HG02970 (cell line): ENCODE data around the gene FADS3.
A peak's percentile ranks its signal among the peaks of the same experiment; 100 is the strongest.

Experiments used
- ATAC-seq: cut with Tn5 transposase; IDR thresholded peaks from one replicate; pipeline ENCODE4 v1.9.1; 2021; ENCODE audit warnings: mild to moderate bottlenecking, moderate library complexity, moderate number of reproducible peaks; ENCODE audit not compliant: unreplicated experiment, low FRiP score

FADS3 gene, protein sequence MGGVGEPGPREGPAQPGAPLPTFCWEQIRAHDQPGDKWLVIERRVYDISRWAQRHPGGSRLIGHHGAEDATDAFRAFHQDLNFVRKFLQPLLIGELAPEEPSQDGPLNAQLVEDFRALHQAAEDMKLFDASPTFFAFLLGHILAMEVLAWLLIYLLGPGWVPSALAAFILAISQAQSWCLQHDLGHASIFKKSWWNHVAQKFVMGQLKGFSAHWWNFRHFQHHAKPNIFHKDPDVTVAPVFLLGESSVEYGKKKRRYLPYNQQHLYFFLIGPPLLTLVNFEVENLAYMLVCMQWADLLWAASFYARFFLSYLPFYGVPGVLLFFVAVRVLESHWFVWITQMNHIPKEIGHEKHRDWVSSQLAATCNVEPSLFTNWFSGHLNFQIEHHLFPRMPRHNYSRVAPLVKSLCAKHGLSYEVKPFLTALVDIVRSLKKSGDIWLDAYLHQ

DNA sequence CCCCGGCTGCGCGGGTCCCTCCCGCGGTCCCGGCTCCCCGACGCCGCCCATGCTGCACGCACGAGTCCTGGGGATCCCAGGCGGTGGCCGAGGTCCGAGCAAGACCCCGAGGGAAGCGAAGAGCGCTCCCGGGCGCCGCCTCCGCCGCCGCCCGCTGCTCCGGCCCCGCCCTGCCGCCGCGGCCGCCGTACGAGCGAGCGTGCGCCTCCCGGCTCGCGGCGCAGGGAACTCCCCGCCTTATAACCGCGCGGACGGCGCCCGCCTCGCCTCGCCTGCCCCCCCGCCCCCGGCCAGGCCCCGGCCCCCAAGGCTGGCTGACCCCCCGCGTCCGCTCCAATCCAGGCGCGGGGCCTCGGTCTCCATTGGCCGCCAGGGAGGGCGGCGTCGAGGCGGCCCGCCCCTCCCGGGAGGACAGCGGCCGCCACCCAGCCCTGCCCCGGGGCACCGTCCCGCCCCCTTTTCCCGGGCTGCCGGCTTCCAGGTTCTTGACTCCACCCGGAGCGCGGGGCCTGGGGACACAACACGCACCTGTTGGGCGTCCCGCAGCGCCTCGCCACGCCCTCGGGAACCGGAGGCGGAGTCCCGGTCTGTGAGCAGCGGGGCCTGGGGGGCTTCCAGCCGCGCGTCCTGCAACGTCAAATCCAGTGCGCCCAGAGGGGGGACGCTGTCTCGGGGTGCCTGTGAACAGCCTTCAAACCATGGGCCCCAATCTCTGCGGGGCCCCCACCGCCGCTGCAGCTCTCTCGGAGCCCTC, at the start of gene FADS3:
Gene FADS3, minus strand, starts transcription at position 215 of the 754 bp plus-strand sequence. Its CDS starts 164 bp downstream, at position 51.
- ATAC-seq: peak; percentile 67

DNA sequence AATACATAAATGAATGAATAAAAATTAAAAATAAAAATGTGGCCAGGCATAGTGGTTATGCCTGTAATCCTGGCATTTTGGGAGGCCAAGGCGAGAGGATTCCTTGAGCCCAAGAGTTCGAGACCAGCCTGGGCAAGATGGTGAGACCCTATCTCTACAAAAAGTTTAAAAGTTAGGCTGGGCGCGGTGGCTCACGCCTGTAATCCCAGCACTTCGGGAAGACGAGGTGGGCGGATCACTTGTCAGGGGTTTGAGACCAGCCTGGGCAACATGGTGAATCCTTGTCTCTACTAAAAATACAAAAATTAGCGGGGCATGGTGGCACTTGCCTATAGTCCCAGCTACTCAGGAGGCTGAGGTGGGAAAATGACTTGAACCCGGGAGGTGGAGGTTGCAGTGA, 49.1 kb upstream of the FADS3 start:
- no peak for ATAC-seq

- no peak for ATAC-seq
These were observed 44.5 kb upstream of the FADS3 start for GRCh38 chr11:61935861-61936260.

- no peak for ATAC-seq
These were observed 39.6 kb upstream of the FADS3 start for GRCh38 chr11:61930933-61931332.

GRCh38 chr11:61928606-61929005, 37.3 kb upstream of the FADS3 start:
- no peak for ATAC-seq

GRCh38 chr11:61927501-61927900, 36.2 kb upstream of the FADS3 start:
- ATAC-seq: no peak

- no peak for ATAC-seq
These were observed 34.9 kb upstream of the FADS3 start for GRCh38 chr11:61926235-61926634.

DNA sequence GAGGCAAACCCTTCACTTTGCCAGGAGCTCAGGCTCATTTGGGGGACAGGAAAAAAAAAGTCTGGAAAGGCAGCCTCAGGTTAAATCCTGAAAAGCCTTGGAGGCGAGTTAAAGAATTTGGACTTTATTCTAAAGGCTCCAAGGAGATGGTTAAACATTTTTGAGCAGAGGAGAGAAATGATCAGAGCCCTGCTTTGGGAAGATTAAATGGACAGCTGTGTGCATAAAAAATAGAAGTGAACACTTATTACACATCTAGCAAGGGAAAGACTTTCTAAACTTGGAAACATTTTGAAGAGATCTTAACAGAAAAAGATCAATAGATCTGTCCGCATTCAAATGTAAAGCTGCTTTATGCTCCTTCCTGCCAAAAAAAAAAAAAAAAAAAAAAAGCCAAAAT, 34.4 kb upstream of the FADS3 start:
- ATAC-seq: no peak

- ATAC-seq: no peak
These were observed 32.7 kb upstream of the FADS3 start for GRCh38 chr11:61924064-61924455.

DNA sequence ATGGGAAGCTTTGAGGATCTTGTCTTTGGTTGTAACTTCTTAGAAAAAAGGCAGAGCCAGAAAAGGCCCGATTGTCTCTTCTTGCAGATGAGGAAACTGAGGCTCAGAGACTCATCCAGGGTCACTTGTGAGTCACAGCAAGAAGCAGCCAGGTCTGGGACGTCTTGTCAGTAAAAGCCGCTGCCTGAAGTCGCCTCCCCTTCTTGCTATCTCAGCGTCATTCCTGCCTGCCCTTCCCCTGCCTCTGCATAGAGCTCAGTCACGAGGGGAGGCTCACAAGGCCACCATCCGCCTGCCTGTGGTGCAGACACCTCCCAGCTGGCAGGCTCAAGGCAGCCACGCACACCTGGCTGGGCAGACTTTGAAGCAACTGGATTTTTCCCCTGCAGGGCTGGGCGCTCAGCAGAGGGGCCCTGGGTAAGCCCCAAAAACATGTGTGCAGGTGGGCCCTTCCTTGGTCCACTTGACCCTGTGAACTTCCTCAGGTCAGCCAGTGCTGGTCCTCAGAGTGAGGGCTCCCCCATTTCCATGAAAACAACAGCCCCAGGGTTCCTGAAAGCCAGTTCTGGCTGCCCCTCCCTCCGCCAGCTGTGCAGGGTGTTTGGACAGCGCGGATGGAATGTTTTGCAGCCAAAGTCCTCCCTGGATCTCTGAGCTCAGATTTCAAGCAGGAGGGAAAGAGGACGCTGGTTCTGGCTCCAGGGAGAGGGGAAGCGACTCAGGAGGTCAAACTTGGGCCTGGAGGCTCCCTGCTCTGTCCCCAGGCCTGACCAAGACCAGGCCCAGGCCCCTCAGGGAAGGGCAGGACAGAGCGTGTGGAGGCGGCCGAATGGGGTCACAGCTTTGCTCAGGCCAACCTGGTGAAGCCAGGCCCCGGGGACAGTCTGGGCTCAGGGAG, 32.1 kb upstream of the FADS3 start:
- ATAC-seq: no peak

DNA sequence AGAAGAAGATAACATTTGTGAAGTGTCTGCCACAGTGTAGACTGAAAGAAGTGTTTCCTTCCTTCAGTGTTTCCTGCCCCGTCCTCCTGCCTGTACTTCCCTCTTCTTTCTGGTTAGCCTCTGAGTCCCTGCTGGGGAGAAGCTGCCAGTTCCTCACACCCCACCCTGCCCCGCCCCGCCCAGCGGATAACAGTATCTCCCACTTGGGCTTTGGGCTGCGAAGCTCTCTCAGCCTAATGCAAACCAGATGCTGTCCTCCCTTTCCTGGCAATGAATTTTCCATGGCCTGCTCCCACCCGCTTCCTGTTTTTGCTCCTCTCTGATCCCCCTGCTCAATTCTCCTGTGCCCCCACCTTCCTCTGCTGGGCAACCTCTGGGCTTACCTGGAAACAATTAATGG, 31.2 kb upstream of the FADS3 start:
- no peak for ATAC-seq

GRCh38 chr11:61921446-61921845, 30.1 kb upstream of the FADS3 start:
- ATAC-seq: no peak

- ATAC-seq: no peak
These were observed 28.6 kb upstream of the FADS3 start for GRCh38 chr11:61919705-61920631.

GRCh38 chr11:61918938-61919704, 27.8 kb upstream of the FADS3 start:
- no peak for ATAC-seq

GRCh38 chr11:61918251-61918937, 27.0 kb upstream of the FADS3 start:
- no peak for ATAC-seq

- no peak for ATAC-seq
These were observed 26.2 kb upstream of the FADS3 start, which contains the start of gene RAB3IL1 for GRCh38 chr11:61917334-61918109. Gene RAB3IL1 (minus strand): TSS chr11:61917566. CDS start chr11:61917367, 199 bp downstream.

- no peak for ATAC-seq
These were observed 25.5 kb upstream of the FADS3 start for GRCh38 chr11:61916737-61917333.
